K562 (cell line): ENCODE data around the gene PLXNB2. TPM values are rescaled to one million over a fixed set of nuclear protein-coding genes. Genes with fewer than 3 reads are reported as not detected.

Experiments used
- AFF4 ChIP-seq: sonication (generic); formaldehyde crosslinking; IDR thresholded peaks from 2 replicates; pipeline ENCODE4 v1.8.0; 2023; ENCODE audit warnings: mild to moderate bottlenecking, missing genetic modification reagents
- CEBPG ChIP-seq, 3 experiments: fragments of 200-800 bp in 1 of 3; sonication (Bioruptor generic) in 1 of 3; sonication (generic) in 1 of 3; formaldehyde crosslinking in 1 of 3; IDR thresholded peaks in 2 of 3; conservative IDR thresholded peaks in 1 of 3; 2 replicates each; pipeline versions ENCODE4 v1.6.1 to v1.8.0; 2016 to 2022; ENCODE audit warnings: missing compliant biosample characterization in 2 of 3, missing genetic modification characterization in 2 of 3, mild to moderate bottlenecking in 1 of 3, missing genetic modification reagents in 1 of 3
- CHD2 ChIP-seq: IDR thresholded peaks from 2 replicates; pipeline ENCODE4 v1.6.1; 2011; ENCODE audit warnings: low read depth, low read length
- ETV1 ChIP-seq: fragments of 450-650 bp; conservative IDR thresholded peaks from 2 replicates; pipeline ENCODE4 v1.6.1; 2016; ENCODE audit warnings: missing genetic modification characterization, control low read depth, low read depth, missing compliant biosample characterization
- GMEB1 ChIP-seq: fragments of 250-450 bp; sonication (Bioruptor Pico); IDR thresholded peaks from 2 replicates; pipeline ENCODE4 v1.4.0; 2020; ENCODE audit warnings: mild to moderate bottlenecking
- HNRNPLL ChIP-seq: fragments of 200-400 bp; formaldehyde crosslinking; IDR thresholded peaks from 2 replicates; pipeline ENCODE4 v1.6.1; 2017; ENCODE audit warnings: low read length, low read depth, mild to moderate bottlenecking; ENCODE audit not compliant: poor library complexity, severe bottlenecking
- MBD2 ChIP-seq: sonication (generic); IDR thresholded peaks from 2 replicates; pipeline ENCODE4 v1.6.1; 2016; ENCODE audit warnings: low read depth, borderline replicate concordance
- MXI1 ChIP-seq: IDR thresholded peaks from 2 replicates; pipeline ENCODE4 v1.6.1; 2011; ENCODE audit warnings: low read depth, mild to moderate bottlenecking, improper control_type of control experiment, low read length
- POLR2AphosphoS2 ChIP-seq: IDR thresholded peaks from 2 replicates; pipeline ENCODE4 v1.6.1; 2012; ENCODE audit warnings: low read length, improper control_type of control experiment
- RBFOX2 ChIP-seq: fragments of 200-400 bp; formaldehyde crosslinking; IDR thresholded peaks from 2 replicates; pipeline ENCODE4 v1.6.1; 2017; ENCODE audit warnings: low read depth, mild to moderate bottlenecking, low read length, moderate library complexity
- SAFB ChIP-seq: fragments of 200-400 bp; formaldehyde crosslinking; IDR thresholded peaks from 2 replicates; pipeline ENCODE4 v1.6.1; 2017; ENCODE audit warnings: low read depth, low read length, borderline replicate concordance
- TOE1 ChIP-seq, 2 experiments: fragments of 450-650 bp in 1 of 2; sonication (generic) in 1 of 2; formaldehyde crosslinking in 1 of 2; IDR thresholded peaks; 2 replicates each; pipeline versions ENCODE4 v1.7.1 to v1.8.0; 2016 to 2022; ENCODE audit warnings: borderline replicate concordance in 2 of 2, mild to moderate bottlenecking in 2 of 2, antibody characterized with exemption in 1 of 2, inconsistent platforms in 1 of 2, low read depth in 1 of 2, missing genetic modification reagents in 1 of 2, moderate library complexity in 1 of 2
- ZBTB11 ChIP-seq, 3 experiments: fragments of 200-800 bp in 1 of 3; fragments of 250-450 bp in 1 of 3; fragments of 450-650 bp in 1 of 3; sonication (Bioruptor Pico) in 1 of 3; sonication (Bioruptor generic) in 1 of 3; formaldehyde crosslinking in 1 of 3; IDR thresholded peaks; 2 replicates each; pipeline versions ENCODE4 v1.6.1 to v1.8.0; 2016 to 2022; ENCODE audit warnings: mild to moderate bottlenecking in 2 of 3, missing genetic modification characterization in 2 of 3, missing compliant biosample characterization in 1 of 3, moderate library complexity in 1 of 3
- ZNF780A ChIP-seq: fragments of 250-450 bp; sonication (Bioruptor Pico); IDR thresholded peaks from 2 replicates; pipeline ENCODE4 v1.5.0; 2021; ENCODE audit warnings: mild to moderate bottlenecking
- polyA plus RNA-seq, 8 experiments: library from polyadenylated mRNA; depleted of rRNA in 4 of 8; stranded (reverse) in 5 of 8; unstranded in 3 of 8; fragments of >200 nt; fragmentation: Nextera tagmentation in 2 of 8; fragmentation: Illumina TruSeq in 1 of 8; extraction: Ambion mirVana in 2 of 8; extraction: Trizol in 1 of 8; gene quantifications; 2 replicates each; pipeline versions ENCODE4 v1.2.1 to v1.2.3, GENCODE V29; 2011 to 2014; ENCODE audit warnings: inconsistent platforms in 1 of 8, missing spikeins in 1 of 8
- total RNA-seq, 7 experiments: library from RNA; depleted of rRNA in 6 of 7; stranded (reverse); fragments of >200 nt in 6 of 7; fragmentation: Illumina TruSeq in 2 of 7; extraction: Trizol in 2 of 7; gene quantifications; 2 replicates each; pipeline versions ENCODE4 v1.2.1 to v1.2.3, GENCODE V29; 2011 to 2021; ENCODE audit warnings: low replicate concordance in 1 of 7

The PLXNB2 gene
- total and polyA plus RNA-seq, 9 of the 15 experiments (the other 6 are each of a cell fraction or from before 2014, with no cell fraction given): 0.15 to 45.1 (median 13.6) TPM

GRCh38 chr22:50244420-50245213, 62.8 kb downstream of the PLXNB2 start, which contains the start of gene TUBGCP6 (continued):
- TF ChIP-seq RBFOX2 (peak; percentile 86), ZBTB11 (CRISPR knock-in tag; IDR thresholded peaks at IDR 0.05) (peak in 1 of 3 experiments; percentile 64; a peak in 2 of 6 replicates), ZNF780A (CRISPR knock-in tag) (no peak), SAFB (peak; percentile 78), ETV1 (tag) (peak; percentile 61; the same call in 1 of the 2 replicates), MBD2 (peak; percentile 67; the same call in 1 of the 2 replicates), CEBPG (CRISPR knock-in tag; IDR thresholded peaks at IDR 0.05) (no peak), CEBPG (tag; conservative IDR thresholded peaks at IDR 0.05 in 1 of 2, IDR thresholded peaks at IDR 0.05 in 1 of 2) (no peak), AFF4 (CRISPR knock-in tag) (0 out of 2 replicates have a peak, but pooled peaks have one; percentile 51), HNRNPLL (peak; percentile 19), MXI1 (no peak; the same call in 1 of the 2 replicates), CHD2 (peak; percentile 63; the same call in 1 of the 2 replicates), POLR2AphosphoS2 (peak; percentile 97), GMEB1 (CRISPR knock-in tag) (peak; percentile 75), TOE1 (IDR thresholded peaks at IDR 0.05; ENCODE audit: borderline replicate concordance) (0 out of 2 replicates have a peak, but pooled peaks have one; percentile 29), TOE1 (CRISPR knock-in tag; IDR thresholded peaks at IDR 0.05; ENCODE audit: borderline replicate concordance, low read depth) (no peak)
